Neuronal stem cell (in vitro differentiated cells): ENCODE results near the gene CHN2.
A peak's percentile ranks its signal among the peaks of the same experiment; 100 is the strongest.

Source experiments
- DNase-seq: peaks from one replicate; pipeline ENCODE4 v3.0.0-alpha.2; 2013; ENCODE audit warnings: low spot score
- H2AFZ ChIP-seq: one replicate; pipeline ENCODE4 v1.6.1; 2013; ENCODE audit warnings: mild to moderate bottlenecking, low read length, inconsistent platforms
- H2AK5ac ChIP-seq: 2 replicates; pipeline ENCODE4 v1.6.1; 2013; ENCODE audit warnings: low read depth, mild to moderate bottlenecking, inconsistent platforms, low read length, moderate library complexity, mixed read lengths
- H2BK120ac ChIP-seq: 2 replicates; pipeline ENCODE4 v1.6.1; 2013; ENCODE audit warnings: low read depth, mild to moderate bottlenecking, inconsistent platforms, low read length, moderate library complexity, mixed read lengths
- H2BK12ac ChIP-seq: one replicate; pipeline ENCODE4 v1.6.1; 2013; ENCODE audit warnings: low read length, inconsistent platforms
- H2BK15ac ChIP-seq: 2 replicates; pipeline ENCODE4 v1.6.1; 2013; ENCODE audit warnings: mild to moderate bottlenecking, low read length, inconsistent platforms, mixed read lengths
- H2BK5ac ChIP-seq: one replicate; pipeline ENCODE4 v1.6.1; 2013; ENCODE audit warnings: inconsistent platforms, mild to moderate bottlenecking, low read length, moderate library complexity
- H3K14ac ChIP-seq: one replicate; pipeline ENCODE4 v1.6.1; 2013; ENCODE audit warnings: low read length, inconsistent platforms
- H3K18ac ChIP-seq: 2 replicates; pipeline ENCODE4 v1.6.1; 2013; ENCODE audit warnings: low read length, inconsistent platforms
- H3K23ac ChIP-seq: 2 replicates; pipeline ENCODE4 v1.6.1; 2013; ENCODE audit warnings: low read depth, mild to moderate bottlenecking, mixed read lengths, low read length, inconsistent platforms; ENCODE audit not compliant: poor library complexity
- H3K27ac ChIP-seq: replicated peaks from 3 replicates; pipeline ENCODE4 v1.5.1; 2013; ENCODE audit warnings: low read length, inconsistent platforms
- H3K27me3 ChIP-seq, 3 experiments: 2 replicates each; pipeline ENCODE4 v1.6.1; 2013; ENCODE audit warnings: low read length in 3 of 3, mild to moderate bottlenecking in 2 of 3, inconsistent platforms in 1 of 3, low read depth in 1 of 3, mixed read lengths in 1 of 3, moderate library complexity in 1 of 3; ENCODE audit not compliant: control insufficient read depth in 3 of 3, insufficient read depth in 3 of 3
- H3K36me3 ChIP-seq, 2 donors: replicated peaks in 1 of 2; 2 replicates each; pipeline ENCODE4 v1.6.1; 2013; ENCODE audit warnings: low read length in 2 of 2; ENCODE audit not compliant: control insufficient read depth in 2 of 2, insufficient read depth in 2 of 2
- H3K4ac ChIP-seq: 2 replicates; pipeline ENCODE4 v1.6.1; 2013; ENCODE audit warnings: inconsistent platforms, mild to moderate bottlenecking, low read length, moderate library complexity
- H3K4me1 ChIP-seq, 2 donors: 1 replicate in 1 of 2; 2 replicates in 1 of 2; pipeline ENCODE4 v1.6.1; 2013; ENCODE audit warnings: low read length in 2 of 2, low read depth in 1 of 2; ENCODE audit not compliant: control insufficient read depth in 2 of 2, insufficient read depth in 1 of 2
- H3K4me2 ChIP-seq: one replicate; pipeline ENCODE4 v1.6.1; 2013; ENCODE audit warnings: mild to moderate bottlenecking, low read length, inconsistent platforms; ENCODE audit not compliant: insufficient read depth, poor library complexity, severe bottlenecking
- H3K4me3 ChIP-seq, 2 donors: 2 replicates each; pipeline ENCODE4 v1.5.1; 2013; ENCODE audit warnings: low read length in 2 of 2, mild to moderate bottlenecking in 2 of 2, inconsistent platforms in 1 of 2, moderate library complexity in 1 of 2
- H3K79me1 ChIP-seq: one replicate; pipeline ENCODE4 v1.6.1; 2013; ENCODE audit warnings: low read depth, mild to moderate bottlenecking, inconsistent platforms, low read length, moderate library complexity
- H3K9ac ChIP-seq: one replicate; pipeline ENCODE4 v1.6.1; 2013; ENCODE audit warnings: mild to moderate bottlenecking, low read depth, low read length, inconsistent platforms; ENCODE audit not compliant: poor library complexity
- H3K9me3 ChIP-seq, 2 donors: replicated peaks in 1 of 2; 2 replicates each; pipeline versions ENCODE3 to v1.6.1; 2013; ENCODE audit warnings: low read length in 2 of 2, mild to moderate bottlenecking in 2 of 2, inconsistent platforms in 1 of 2, low read depth in 1 of 2, mixed read lengths in 1 of 2, moderate library complexity in 1 of 2; ENCODE audit not compliant: control insufficient read depth in 2 of 2, insufficient read depth in 1 of 2
- H4K8ac ChIP-seq: one replicate; pipeline ENCODE4 v1.6.1; 2013; ENCODE audit warnings: low read depth, mild to moderate bottlenecking, inconsistent platforms, low read length, moderate library complexity
- H4K91ac ChIP-seq: one replicate; pipeline ENCODE4 v1.6.1; 2013; ENCODE audit warnings: low read length, low read depth, mild to moderate bottlenecking, inconsistent platforms; ENCODE audit not compliant: poor library complexity
- WGBS, 2 donors: extraction: QIAGEN DNeasy Blood & Tissue Kit; methylation state at CpG; one replicate each; pipeline ENCODE4 v1.1.7; 2013; ENCODE audit warnings: missing lambda C conversion rate in 2 of 2, mixed read lengths in 1 of 2; ENCODE audit not compliant: insufficient read length in 2 of 2, insufficient replicate concordance in 1 of 2; ENCODE audit errors: extremely low coverage in 2 of 2; 5-methylcytosine and 5-hydroxymethylcytosine counted together

The CHN2 gene

GRCh38 chr7:29216128-29216527 is 21.6 kb downstream of the CHN2 start:
- DNase-seq = no peak
- Histone ChIP-seq H3K9ac (no peak overlapping the region), H3K9me3 (no peaks in the 10 kb centered on the region), H3K27me3 (no peaks in the 10 kb centered on the region), H2BK5ac (no peak overlapping the region), H3K79me1 (no peaks in the 10 kb centered on the region), H3K4me1 (peaks cover 0 to 3% of the 10 kb centered on the region in 2 donors), H3K14ac (no peak overlapping the region), H2BK120ac (no peak overlapping the region), H2AK5ac (no peak overlapping the region), H3K4me2 (no peak overlapping the region), H3K23ac (no peak overlapping the region), H2BK15ac (no peak overlapping the region), H3K4ac (no peak overlapping the region), H2AFZ (no peak overlapping the region), H4K8ac (no peak overlapping the region), H3K27ac (no peak overlapping the region), H3K4me3 (no peak overlapping the region), H2BK12ac (no peak overlapping the region), H4K91ac (no peak overlapping the region), H3K18ac (no peak overlapping the region), H3K36me3 (peaks cover 0 to 1% of the 10 kb centered on the region in 2 donors)
- WGBS, 2 donors = no CpG with 5 or more reads among the region's 1 CpG

DNA sequence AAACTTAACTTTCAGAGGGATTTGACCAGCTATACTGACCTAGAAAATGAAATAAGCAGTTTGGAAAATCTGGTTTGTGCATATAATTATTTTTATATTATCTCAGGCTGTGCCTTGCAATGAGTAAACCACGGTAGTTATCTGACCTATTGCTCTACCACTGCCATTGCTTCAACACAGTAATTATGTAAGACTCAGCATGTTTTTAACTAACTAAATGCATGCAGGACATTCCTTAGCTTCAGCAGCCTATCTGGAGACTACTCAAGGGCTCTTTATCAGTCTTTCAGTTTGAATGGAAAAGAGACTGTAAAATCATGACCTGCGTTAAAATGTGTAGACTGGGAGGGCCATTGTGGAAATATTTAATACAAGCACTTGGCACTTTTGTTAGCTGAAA is 22.5 kb downstream of the CHN2 start:
- no peak for DNase-seq
- H3K4ac ChIP-seq = no peak overlapping the region
- H4K8ac ChIP-seq = no peak overlapping the region
- no peak overlapping the region for H3K4me3 ChIP-seq
- peaks cover 0 to 1% of the 10 kb centered on the region in 2 donors for H3K36me3 ChIP-seq
- H2BK12ac ChIP-seq = no peak overlapping the region
- no peak overlapping the region for H3K4me2 ChIP-seq
- H2AFZ ChIP-seq = no peak overlapping the region
- no peak overlapping the region for H3K18ac ChIP-seq
- WGBS, 2 donors = no CpG with 5 or more reads among the region's 2 CpGs
- H3K14ac ChIP-seq = no peak overlapping the region
- H2BK15ac ChIP-seq = no peak overlapping the region
- peaks cover 0 to 3% of the 10 kb centered on the region in 2 donors for H3K4me1 ChIP-seq
- no peaks in the 10 kb centered on the region for H3K27me3 ChIP-seq
- H3K23ac ChIP-seq = no peak overlapping the region
- H4K91ac ChIP-seq = no peak overlapping the region
- H3K79me1 ChIP-seq = no peaks in the 10 kb centered on the region
- no peak overlapping the region for H3K27ac ChIP-seq
- no peak overlapping the region for H2AK5ac ChIP-seq
- no peak overlapping the region for H3K9ac ChIP-seq
- no peak overlapping the region for H2BK120ac ChIP-seq
- no peak overlapping the region for H2BK5ac ChIP-seq
- no peaks in the 10 kb centered on the region for H3K9me3 ChIP-seq

GRCh38 chr7:29224726-29225125 is 30.2 kb downstream of the CHN2 start:
- Histone ChIP-seq H3K27ac (no peak overlapping the region), H2AFZ (no peak overlapping the region), H4K8ac (no peak overlapping the region), H2BK120ac (no peak overlapping the region), H3K27me3 (no peaks in the 10 kb centered on the region), H3K4me1 (peaks cover 0 to 6% of the 10 kb centered on the region in 2 donors), H3K4me2 (no peak overlapping the region), H3K4ac (no peak overlapping the region), H3K9ac (no peak overlapping the region), H3K23ac (no peak overlapping the region), H3K14ac (no peak overlapping the region), H3K79me1 (no peaks in the 10 kb centered on the region), H2AK5ac (no peak overlapping the region), H3K4me3 (no peak overlapping the region), H2BK5ac (no peak overlapping the region), H3K36me3 (no peaks in the 10 kb centered on the region), H4K91ac (no peak overlapping the region), H2BK15ac (no peak overlapping the region), H3K18ac (no peak overlapping the region), H3K9me3 (no peaks in the 10 kb centered on the region), H2BK12ac (no peak overlapping the region)
- no peak for DNase-seq
- no CpG with 5 or more reads among the region's 1 CpG for WGBS, 2 donors

- WGBS, 2 donors = no CpG with 5 or more reads among the region's 11 CpGs
- Histone ChIP-seq H3K4me2 (no peak overlapping the region), H3K14ac (no peak overlapping the region), H4K8ac (no peak overlapping the region), H3K36me3 (no peaks in the 10 kb centered on the region), H3K9ac (no peak overlapping the region), H4K91ac (no peak overlapping the region), H3K4me3 (no peak overlapping the region), H3K4ac (no peak overlapping the region), H2AK5ac (no peak overlapping the region), H2BK15ac (no peak overlapping the region), H3K27me3 (no peaks in the 10 kb centered on the region), H3K23ac (no peak overlapping the region), H3K27ac (no peak overlapping the region), H3K79me1 (no peaks in the 10 kb centered on the region), H2BK120ac (no peak overlapping the region), H3K18ac (peak overlapping the region; percentile 32), H2BK5ac (no peak overlapping the region), H3K9me3 (no peaks in the 10 kb centered on the region), H3K4me1 (peaks cover 2 to 14% of the 10 kb centered on the region in 2 donors), H2AFZ (no peak overlapping the region), H2BK12ac (no peak overlapping the region)
- no peak for DNase-seq
Observed at GRCh38 chr7:29228289-29229011, 33.9 kb downstream of the CHN2 start.
